GM12891 (cell line): ENCODE data around the gene ZC3H11A.
"Not testable (repeated sequence)": the region's sequence is repeated elsewhere in the genome, so short reads cannot be mapped to it uniquely, and the experiment has no call there.

Experiments
- DNase-seq: peaks from one replicate; pipeline ENCODE4 v3.0.0; 2011; ENCODE audit warnings: low spot score; ENCODE audit not compliant: insufficient read length
- FAIRE-seq: peaks from 2 replicates; lab custom pipeline; 2011; peaks lifted over from hg19 to GRCh38; lab: Jason Lieb, UNC
- PAX5 ChIP-seq: IDR thresholded peaks from 2 replicates; pipeline ENCODE4 v1.6.1; 2011; ENCODE audit warnings: low read length, moderate library complexity, mild to moderate bottlenecking; ENCODE audit not compliant: insufficient read depth, severe bottlenecking
- POLR2A ChIP-seq: IDR thresholded peaks from 2 replicates; pipeline ENCODE4 v1.6.1; 2011; ENCODE audit warnings: low read depth, low read length, control low read depth
- POLR2AphosphoS5 ChIP-seq: IDR thresholded peaks from 2 replicates; pipeline ENCODE4 v1.6.1; 2011; ENCODE audit warnings: low read depth, low read length, control low read depth
- POU2F2 ChIP-seq: IDR thresholded peaks from 2 replicates; pipeline ENCODE4 v1.6.1; 2011; ENCODE audit warnings: low read depth, mild to moderate bottlenecking, control low read depth, low read length, moderate library complexity
- SPI1 ChIP-seq: IDR thresholded peaks from 2 replicates; pipeline ENCODE4 v1.6.1; 2011; ENCODE audit warnings: low read depth, low read length, control low read depth
- TAF1 ChIP-seq: IDR thresholded peaks from 2 replicates; pipeline ENCODE4 v1.6.1; 2011; ENCODE audit warnings: low read depth, low read length, control low read depth

ZC3H11A gene

DNA sequence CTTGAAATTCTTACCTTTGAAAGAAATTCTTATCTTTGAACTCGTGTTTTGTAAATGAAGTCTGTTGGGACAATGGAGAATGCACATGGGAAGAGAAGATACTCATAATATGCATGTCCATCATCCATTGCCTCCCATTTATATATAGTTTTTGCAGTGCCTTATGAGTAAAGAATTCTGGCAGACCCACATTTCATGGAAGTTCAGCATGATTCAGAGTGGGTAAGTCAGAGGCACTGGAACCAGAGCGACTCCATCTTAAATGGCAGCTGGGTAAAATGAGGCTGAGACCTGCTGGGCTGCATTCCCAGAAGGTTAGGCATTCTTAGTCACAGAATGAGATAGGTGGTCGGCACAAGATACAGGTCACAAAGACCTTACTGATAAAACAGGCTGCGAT is 16.6 kb upstream of the ZC3H11A start:
- no peak for TF ChIP-seq SPI1
- TF ChIP-seq POU2F2: no peak
- TF ChIP-seq PAX5: no peak
- TF ChIP-seq TAF1: no peak
- TF ChIP-seq POLR2A: no peak
- no peak for TF ChIP-seq POLR2AphosphoS5
- no peak for FAIRE-seq
- no peak for DNase-seq

DNA sequence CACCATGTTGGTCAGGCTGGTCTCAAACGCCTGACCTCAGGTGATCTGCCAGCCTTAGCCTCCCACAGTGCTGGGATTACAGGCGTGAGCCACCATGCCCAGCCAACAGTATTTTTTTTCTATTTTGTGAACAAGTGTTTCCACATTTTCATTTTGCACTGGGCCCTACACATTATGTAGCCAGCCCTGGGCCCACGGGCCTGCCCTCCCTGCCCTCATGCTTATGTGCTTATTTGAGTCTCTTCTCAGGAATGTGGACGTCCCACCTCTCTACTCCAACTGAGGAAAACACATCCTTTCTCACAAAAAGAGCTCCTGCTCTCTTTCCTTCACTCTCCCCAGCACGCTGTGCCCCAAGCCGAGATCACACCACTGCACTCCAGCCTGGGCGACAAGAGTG is 13.5 kb upstream of the ZC3H11A start:
- DNase-seq (no peak), FAIRE-seq (no peak)
- TF ChIP-seq SPI1: no peak
- TF ChIP-seq TAF1: no peak
- TF ChIP-seq POLR2AphosphoS5: no peak
- TF ChIP-seq PAX5: no peak
- TF ChIP-seq POLR2A: no peak
- TF ChIP-seq POU2F2: no peak

DNA sequence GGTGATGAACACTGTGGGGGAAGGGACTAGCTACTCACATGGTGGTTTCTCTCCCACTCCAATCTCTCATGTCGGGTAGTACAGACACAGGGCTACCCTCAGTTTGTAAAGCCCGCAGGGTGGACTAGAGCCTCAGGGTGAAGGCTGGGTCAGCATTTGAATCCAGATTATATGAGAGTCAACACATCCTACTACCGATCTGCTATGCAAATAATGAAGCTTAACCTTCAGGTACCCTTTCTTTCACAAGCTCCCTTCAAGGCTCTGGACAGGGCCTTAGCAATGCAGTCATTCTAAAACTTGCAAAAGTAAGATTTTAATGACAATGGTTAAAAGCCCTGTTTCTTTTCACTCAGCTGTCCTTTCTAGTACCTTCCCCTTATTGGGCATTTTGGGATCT is 5.5 kb upstream of the ZC3H11A start:
- FAIRE-seq (no peak), DNase-seq (no peak)
- TF ChIP-seq POLR2A (no peak), POU2F2 (peak; percentile 28; the same call in 1 of the 2 replicates)

GRCh38 chr1:203791498-203791897 is 3.9 kb upstream of the ZC3H11A start:
- DNase-seq (no peak), FAIRE-seq (no peak)
- TF ChIP-seq TAF1 (no peak), PAX5 (no peak), POLR2AphosphoS5 (no peak), SPI1 (no peak), POLR2A (no peak), POU2F2 (no peak)

DNA sequence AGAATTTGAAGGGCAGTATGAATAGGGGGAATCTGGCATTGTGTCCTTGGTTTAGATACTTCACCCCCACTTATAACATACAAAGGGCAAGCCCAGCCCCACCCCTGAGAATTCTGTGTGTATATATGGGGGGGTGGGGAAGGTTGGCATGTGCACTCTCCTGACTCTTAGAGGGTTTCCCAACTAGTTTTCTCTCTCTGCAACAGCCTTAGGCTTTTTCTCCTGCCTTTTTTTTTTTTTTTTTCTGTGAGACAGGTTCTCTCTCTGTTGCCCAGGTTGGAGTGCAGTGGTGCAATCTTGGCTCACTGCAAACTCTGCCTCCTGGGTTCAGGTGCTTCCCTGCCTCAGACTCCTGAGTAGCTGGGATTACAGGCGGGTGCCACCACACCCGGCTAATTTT is 2.9 kb upstream of the ZC3H11A start:
- no peak for DNase-seq
- no peak for FAIRE-seq
- TF ChIP-seq POLR2AphosphoS5: no peak
- TF ChIP-seq SPI1: no peak
- no peak for TF ChIP-seq POU2F2
- no peak for TF ChIP-seq PAX5
- no peak for TF ChIP-seq POLR2A
- no peak for TF ChIP-seq TAF1

DNA sequence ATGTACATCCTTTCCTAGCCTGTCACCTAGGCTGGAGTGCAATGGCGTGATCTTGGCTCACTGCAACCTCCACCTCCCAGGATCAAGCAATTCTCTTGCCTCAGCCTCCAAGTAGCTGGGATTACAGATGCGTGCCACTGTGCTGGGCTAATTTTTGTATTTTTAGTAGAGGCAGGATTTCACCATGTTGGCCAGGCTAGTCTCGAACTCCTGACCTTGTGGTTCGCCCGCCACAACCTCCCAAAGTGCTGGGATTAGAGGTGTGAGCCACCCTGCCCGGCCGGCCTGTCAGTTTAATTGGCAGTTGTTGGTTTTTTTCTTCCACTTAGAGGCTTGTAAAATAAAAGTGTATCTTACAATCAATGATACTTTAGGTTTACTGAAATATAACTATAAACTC is 1.9 kb upstream of the ZC3H11A start:
- not testable (repeated sequence) for FAIRE-seq, DNase-seq

GRCh38 chr1:203794764-203795440 is 521 bp upstream of the ZC3H11A start:
- DNase-seq (no peak), FAIRE-seq (no peak)
- TF ChIP-seq PAX5: no peak
- TF ChIP-seq SPI1: peak; percentile 39; the same call in 1 of the 2 replicates

GRCh38 chr1:203796236-203796605 is 798 bp downstream of the ZC3H11A start:
- no peak for DNase-seq
- TF ChIP-seq POU2F2: no peak
- no peak for TF ChIP-seq PAX5
- peak; percentile 33; the same call in 1 of the 2 replicates for TF ChIP-seq SPI1
- no peak for TF ChIP-seq TAF1
- TF ChIP-seq POLR2AphosphoS5: no peak
- no peak for TF ChIP-seq POLR2A
- FAIRE-seq: peak; percentile 87

DNA sequence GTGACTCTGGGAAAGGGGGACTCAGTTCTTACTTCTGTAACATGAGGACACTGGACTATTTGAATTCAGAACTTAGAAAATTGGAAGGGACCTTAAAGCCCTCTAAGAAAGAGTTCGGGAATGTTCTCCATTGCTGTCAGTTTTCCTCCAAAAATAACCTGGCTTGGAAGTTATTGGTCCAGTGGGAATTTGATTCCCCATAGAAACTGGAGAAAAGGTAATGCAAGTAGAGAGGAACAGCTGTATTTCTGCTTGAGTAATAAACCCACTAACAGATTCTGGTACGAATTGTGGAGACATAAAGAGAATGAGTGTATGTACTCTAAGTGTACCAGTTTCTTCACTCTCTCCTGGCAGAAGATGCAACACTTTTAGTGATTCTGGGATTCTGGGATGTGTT is 1.8 kb downstream of the ZC3H11A start:
- DNase-seq (no peak), FAIRE-seq (no peak)
- TF ChIP-seq POLR2AphosphoS5 (no peak), POLR2A (no peak)

GRCh38 chr1:203797948-203798655 is 2.7 kb downstream of the ZC3H11A start:
- FAIRE-seq: no peak
- DNase-seq: no peak
- no peak for TF ChIP-seq POLR2A
